AG10803 (cell line): ENCODE measurements around the gene VSTM2L.

Source experiments
- DNase-seq: peaks from one replicate; pipeline ENCODE4 v3.0.0; 2010; ENCODE audit warnings: low read depth
- H3K4me3 ChIP-seq: 2 replicates; pipeline ENCODE4 v1.5.1; 2011; ENCODE audit warnings: mild to moderate bottlenecking, low read length, control low read depth
- CTCF ChIP-seq: conservative IDR thresholded peaks from 2 replicates; pipeline ENCODE4 v1.5.1; 2011; ENCODE audit warnings: mild to moderate bottlenecking, low read length, control low read depth, inconsistent platforms

Gene VSTM2L

GRCh38 chr20:37935435-37935834 is 32.5 kb downstream of the VSTM2L start:
- no peak for TF ChIP-seq CTCF
- DNase-seq = no peak
- H3K4me3 ChIP-seq = no peak overlapping the region

GRCh38 chr20:37936041-37936440 is 33.1 kb downstream of the VSTM2L start:
- no peak overlapping the region for H3K4me3 ChIP-seq
- TF ChIP-seq CTCF = no peak
- DNase-seq = no peak

GRCh38 chr20:37936451-37936850 is 33.5 kb downstream of the VSTM2L start:
- H3K4me3 ChIP-seq = no peak overlapping the region
- TF ChIP-seq CTCF = no peak
- DNase-seq = no peak

- no peak overlapping the region for H3K4me3 ChIP-seq
- TF ChIP-seq CTCF = no peak
- no peak for DNase-seq
Observed at GRCh38 chr20:37937686-37938085, 34.8 kb downstream of the VSTM2L start.

GRCh38 chr20:37938181-37938750 is 35.3 kb downstream of the VSTM2L start:
- H3K4me3 ChIP-seq = no peak overlapping the region
- no peak for DNase-seq
- no peak for TF ChIP-seq CTCF

GRCh38 chr20:37938954-37939353 is 36.0 kb downstream of the VSTM2L start:
- DNase-seq = no peak
- TF ChIP-seq CTCF = no peak
- no peak overlapping the region for H3K4me3 ChIP-seq

- no peak overlapping the region for H3K4me3 ChIP-seq
- DNase-seq = no peak
- no peak for TF ChIP-seq CTCF
Observed at GRCh38 chr20:37939701-37940560, 37.0 kb downstream of the VSTM2L start.
